ENCODE results near the gene IL6. TPM values are rescaled to one million over a fixed set of nuclear protein-coding genes. Genes with fewer than 3 reads are reported as not detected.
"Not testable (repeated sequence)": the region's sequence is repeated elsewhere in the genome, so short reads cannot be mapped to it uniquely, and the experiment has no call there.

Gene IL6
- 37.4 and 52.8 TPM in 2 replicates for total RNA-seq

- peak within 1 kb of the TSS; percentile 99 for H3K27ac ChIP-seq (ENCODE audit: low read depth, low read length)
- peak; percentile 72 for DNase-seq (ENCODE audit: insufficient read length, low spot score, missing footprints)
- peak within 1 kb of the TSS; percentile 97 for H3K4me2 ChIP-seq (ENCODE audit: insufficient read depth, low read length)
- H3K36me3 ChIP-seq (ENCODE audit: insufficient read depth, low read length) = peaks cover 31% of the 10 kb centered on the region
- H3K4me1 ChIP-seq (ENCODE audit: insufficient read depth, low read length) = peaks cover 66% of the 10 kb centered on the region
- peaks cover 21% of the 10 kb centered on the region for H3K79me2 ChIP-seq (ENCODE audit: insufficient read depth, low read length)
- TF ChIP-seq CTCF (IDR thresholded peaks at IDR 0.05; ENCODE audit: extremely low read depth, low read depth, low read length) = no peak
- no peaks in the 10 kb centered on the region for H3K9me3 ChIP-seq (ENCODE audit: low read depth, low read length)
- no peak within 1 kb of the TSS for H2AFZ ChIP-seq (ENCODE audit: low read length)
- H3K27me3 ChIP-seq (ENCODE audit: insufficient read depth, low read length) = no peaks in the 10 kb centered on the region
- peak within 1 kb of the TSS; percentile 84 for H3K4me3 ChIP-seq (ENCODE audit: insufficient read depth, low read length)
- H4K20me1 ChIP-seq (ENCODE audit: insufficient read depth, low read length) = no peaks in the 10 kb centered on the region
Measured at GRCh38 chr7:22726907-22727713, at the start of gene IL6. TSS of gene IL6 (plus strand) at chr7:22727200. CDS start at chr7:22727263, 63 bp downstream.

GRCh38 chr7:22677263-22677662, 49.7 kb upstream of the IL6 start:
- not testable (repeated sequence) for H3K27me3 ChIP-seq (ENCODE audit: insufficient read depth, low read length); H3K27ac ChIP-seq (ENCODE audit: low read depth, low read length); DNase-seq (ENCODE audit: insufficient read length, low spot score, missing footprints); H3K79me2 ChIP-seq (ENCODE audit: insufficient read depth, low read length); H3K4me2 ChIP-seq (ENCODE audit: insufficient read depth, low read length); H3K9me3 ChIP-seq (ENCODE audit: low read depth, low read length); H3K4me3 ChIP-seq (ENCODE audit: insufficient read depth, low read length); H3K36me3 ChIP-seq (ENCODE audit: insufficient read depth, low read length); H4K20me1 ChIP-seq (ENCODE audit: insufficient read depth, low read length)
- Histone ChIP-seq H2AFZ (ENCODE audit: low read length) (peak overlapping the region; percentile 37), H3K4me1 (ENCODE audit: insufficient read depth, low read length) (peaks cover 13% of the 10 kb centered on the region)

GRCh38 chr7:22677680-22678079, 49.3 kb upstream of the IL6 start:
- Histone ChIP-seq H3K36me3 (ENCODE audit: insufficient read depth, low read length) (no peaks in the 10 kb centered on the region), H4K20me1 (ENCODE audit: insufficient read depth, low read length) (no peaks in the 10 kb centered on the region), H2AFZ (ENCODE audit: low read length) (peak overlapping the region; percentile 1), H3K9me3 (ENCODE audit: low read depth, low read length) (no peaks in the 10 kb centered on the region), H3K4me1 (ENCODE audit: insufficient read depth, low read length) (peaks cover 13% of the 10 kb centered on the region), H3K27ac (ENCODE audit: low read depth, low read length) (no peak overlapping the region), H3K4me2 (ENCODE audit: insufficient read depth, low read length) (no peak overlapping the region), H3K79me2 (ENCODE audit: insufficient read depth, low read length) (no peaks in the 10 kb centered on the region), H3K27me3 (ENCODE audit: insufficient read depth, low read length) (no peaks in the 10 kb centered on the region), H3K4me3 (ENCODE audit: insufficient read depth, low read length) (no peak overlapping the region)
- TF ChIP-seq CTCF (IDR thresholded peaks at IDR 0.05; ENCODE audit: extremely low read depth, low read depth, low read length) = no peak
- DNase-seq (ENCODE audit: insufficient read length, low spot score, missing footprints) = no peak

GRCh38 chr7:22680482-22680911, 46.5 kb upstream of the IL6 start:
- no peak for TF ChIP-seq CTCF (IDR thresholded peaks at IDR 0.05; ENCODE audit: extremely low read depth, low read depth, low read length)
- no peak overlapping the region for H3K27ac ChIP-seq (ENCODE audit: low read depth, low read length)
- no peaks in the 10 kb centered on the region for H3K79me2 ChIP-seq (ENCODE audit: insufficient read depth, low read length)
- H3K4me1 ChIP-seq (ENCODE audit: insufficient read depth, low read length) = peaks cover 5% of the 10 kb centered on the region
- H3K36me3 ChIP-seq (ENCODE audit: insufficient read depth, low read length) = no peaks in the 10 kb centered on the region
- no peaks in the 10 kb centered on the region for H3K27me3 ChIP-seq (ENCODE audit: insufficient read depth, low read length)
- H3K4me2 ChIP-seq (ENCODE audit: insufficient read depth, low read length) = no peak overlapping the region
- no peak overlapping the region for H2AFZ ChIP-seq (ENCODE audit: low read length)
- DNase-seq (ENCODE audit: insufficient read length, low spot score, missing footprints) = no peak
- H4K20me1 ChIP-seq (ENCODE audit: insufficient read depth, low read length) = no peaks in the 10 kb centered on the region
- no peaks in the 10 kb centered on the region for H3K9me3 ChIP-seq (ENCODE audit: low read depth, low read length)
- H3K4me3 ChIP-seq (ENCODE audit: insufficient read depth, low read length) = no peak overlapping the region
